Measurements from ENCODE around the gene TTLL1.
"Not testable (repeated sequence)": the region's sequence is repeated elsewhere in the genome, so short reads cannot be mapped to it uniquely, and the experiment has no call there.

TTLL1 gene

DNA sequence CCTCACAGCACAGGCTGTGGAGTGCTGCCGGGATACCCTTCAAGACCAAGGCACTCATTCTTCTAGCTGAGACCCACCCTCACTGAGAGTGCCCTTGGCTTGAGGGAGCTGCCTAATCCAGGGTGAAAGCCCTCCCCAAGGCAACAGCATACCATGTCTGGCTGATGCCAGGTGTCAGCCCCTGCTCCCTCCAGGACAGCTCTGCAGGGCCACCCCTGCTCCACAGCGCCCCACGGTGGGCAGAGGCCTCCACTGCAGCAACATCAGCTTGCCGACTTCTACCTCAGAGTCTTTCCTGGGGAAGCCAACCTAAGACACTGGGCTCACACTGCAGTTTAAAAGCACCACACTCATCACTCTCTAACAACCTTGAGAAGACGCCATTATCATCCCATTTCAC lies 29.0 kb downstream of the TTLL1 start:
- no peak overlapping the region for H3K27ac Mint-ChIP-seq
- no peaks in the 10 kb centered on the region for H3K27me3 Mint-ChIP-seq
- H3K4me1 Mint-ChIP-seq (ENCODE audit: low read depth) = no peaks in the 10 kb centered on the region
- no peak overlapping the region for H3K4me3 Mint-ChIP-seq
- peaks cover 18% of the 10 kb centered on the region for H3K36me3 Mint-ChIP-seq
- H3K9me3 Mint-ChIP-seq (ENCODE audit: low read depth) = no peaks in the 10 kb centered on the region

- Mint-ChIP-seq H3K9me3 (ENCODE audit: low read depth) (no peaks in the 10 kb centered on the region), H3K27me3 (no peaks in the 10 kb centered on the region), H3K36me3 (peaks cover 11% of the 10 kb centered on the region), H3K4me3 (no peak overlapping the region), H3K27ac (no peak overlapping the region), H3K4me1 (ENCODE audit: low read depth) (no peaks in the 10 kb centered on the region)
Measured at GRCh38 chr22:43057641-43058040, 31.6 kb downstream of the TTLL1 start.

- H3K9me3 Mint-ChIP-seq (ENCODE audit: low read depth) = no peaks in the 10 kb centered on the region
- no peak overlapping the region for H3K4me3 Mint-ChIP-seq
- no peaks in the 10 kb centered on the region for H3K27me3 Mint-ChIP-seq
- H3K4me1 Mint-ChIP-seq (ENCODE audit: low read depth) = no peaks in the 10 kb centered on the region
- no peak overlapping the region for H3K27ac Mint-ChIP-seq
- H3K36me3 Mint-ChIP-seq = peaks cover 4% of the 10 kb centered on the region
Measured at GRCh38 chr22:43053176-43053575, 36.0 kb downstream of the TTLL1 start.

- H3K36me3 Mint-ChIP-seq = peaks cover 4% of the 10 kb centered on the region
Measured at GRCh38 chr22:43050995-43051394, 38.2 kb downstream of the TTLL1 start.

DNA sequence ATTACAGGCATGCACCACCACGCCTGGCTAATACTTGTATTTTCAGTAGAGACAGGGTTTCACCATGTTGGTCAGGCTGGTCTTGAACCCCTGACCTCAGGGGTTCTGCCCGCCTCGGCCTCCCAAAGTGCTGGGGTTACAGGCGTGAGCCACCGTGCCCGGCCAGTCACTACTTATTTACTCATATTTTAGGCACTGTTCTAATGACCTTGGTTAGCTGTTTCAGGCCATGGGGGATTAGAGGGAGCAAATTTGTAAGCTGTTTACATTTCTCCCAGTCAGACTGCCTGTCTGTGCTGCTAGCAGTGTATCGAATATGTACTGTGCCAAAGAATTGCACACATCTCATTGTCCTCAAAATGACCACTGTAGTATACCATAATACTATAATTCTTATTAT lies 41.6 kb downstream of the TTLL1 start:
- peaks cover 4% of the 10 kb centered on the region for H3K36me3 Mint-ChIP-seq
- H3K27ac Mint-ChIP-seq = no peak overlapping the region
- H3K4me3 Mint-ChIP-seq = no peak overlapping the region
- no peaks in the 10 kb centered on the region for H3K4me1 Mint-ChIP-seq (ENCODE audit: low read depth)
- H3K27me3 Mint-ChIP-seq = no peaks in the 10 kb centered on the region
- no peaks in the 10 kb centered on the region for H3K9me3 Mint-ChIP-seq (ENCODE audit: low read depth)

More at GRCh38 chr22:43050995-43051394, 38.2 kb downstream of the TTLL1 start:
- no peaks in the 10 kb centered on the region for H3K4me1 Mint-ChIP-seq (ENCODE audit: low read depth)
- no peak overlapping the region for H3K27ac Mint-ChIP-seq
- H3K27me3 Mint-ChIP-seq = no peaks in the 10 kb centered on the region
- H3K4me3 Mint-ChIP-seq = no peak overlapping the region
- H3K9me3 Mint-ChIP-seq (ENCODE audit: low read depth) = no peaks in the 10 kb centered on the region

DNA sequence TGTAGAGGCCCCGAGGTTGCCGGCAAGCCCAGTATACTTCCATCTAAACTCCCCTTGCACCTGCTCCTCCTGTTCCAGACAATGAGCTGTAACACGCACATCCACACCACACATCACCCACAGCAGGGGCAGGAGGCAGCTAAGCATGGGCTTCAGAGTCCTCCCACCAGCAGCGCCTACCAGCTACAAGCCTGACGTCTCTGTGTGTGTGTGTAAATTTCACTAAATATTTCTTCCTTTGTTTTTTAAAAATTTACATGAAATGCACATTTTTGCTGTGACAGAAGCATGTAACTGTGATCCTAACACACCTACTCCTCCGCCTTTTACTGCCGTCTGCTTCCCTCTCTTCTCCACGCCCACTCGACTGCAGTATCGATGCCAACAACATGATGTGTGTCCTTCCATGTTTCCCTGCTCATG lies 44.9 kb downstream of the TTLL1 start:
- no peak overlapping the region for H3K4me3 Mint-ChIP-seq
- H3K27ac Mint-ChIP-seq = no peak overlapping the region
- no peaks in the 10 kb centered on the region for H3K27me3 Mint-ChIP-seq
- no peaks in the 10 kb centered on the region for H3K4me1 Mint-ChIP-seq (ENCODE audit: low read depth)
- no peaks in the 10 kb centered on the region for H3K36me3 Mint-ChIP-seq
- no peaks in the 10 kb centered on the region for H3K9me3 Mint-ChIP-seq (ENCODE audit: low read depth)

DNA sequence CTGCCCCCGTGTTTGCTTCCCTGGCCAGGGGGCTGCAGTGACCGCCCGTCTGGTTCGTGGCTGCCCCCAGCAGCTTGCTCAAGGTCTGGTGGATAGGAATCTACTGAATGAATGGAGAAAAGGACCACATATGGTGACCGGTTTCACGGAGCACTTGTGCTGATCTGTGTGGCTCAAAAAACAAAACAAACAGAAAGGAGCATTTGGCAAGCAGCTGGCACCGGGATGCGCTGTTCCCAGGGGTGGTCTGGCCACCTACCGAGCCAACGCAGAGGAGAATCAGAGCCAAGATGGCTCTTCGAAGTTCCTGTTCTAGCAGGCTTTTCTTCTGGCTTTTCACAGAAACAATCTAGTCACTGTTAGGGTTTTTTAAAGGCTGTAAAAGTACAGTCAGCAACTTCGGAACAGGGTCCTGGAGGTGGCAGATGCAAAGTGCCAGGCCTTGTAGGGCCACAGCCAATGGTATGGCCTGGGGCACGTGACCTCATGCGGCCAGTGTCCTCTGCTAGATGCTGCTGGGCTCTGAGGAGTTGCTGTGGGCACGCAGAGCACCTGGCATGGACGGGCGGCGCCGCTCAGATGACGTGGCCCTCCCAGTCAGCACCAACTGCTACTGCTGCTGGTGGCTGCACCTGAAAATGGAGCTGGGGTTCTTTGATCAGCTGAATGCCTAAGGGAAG lies 47.0 kb downstream of the TTLL1 start:
- H3K4me3 Mint-ChIP-seq = no peak overlapping the region

DNA sequence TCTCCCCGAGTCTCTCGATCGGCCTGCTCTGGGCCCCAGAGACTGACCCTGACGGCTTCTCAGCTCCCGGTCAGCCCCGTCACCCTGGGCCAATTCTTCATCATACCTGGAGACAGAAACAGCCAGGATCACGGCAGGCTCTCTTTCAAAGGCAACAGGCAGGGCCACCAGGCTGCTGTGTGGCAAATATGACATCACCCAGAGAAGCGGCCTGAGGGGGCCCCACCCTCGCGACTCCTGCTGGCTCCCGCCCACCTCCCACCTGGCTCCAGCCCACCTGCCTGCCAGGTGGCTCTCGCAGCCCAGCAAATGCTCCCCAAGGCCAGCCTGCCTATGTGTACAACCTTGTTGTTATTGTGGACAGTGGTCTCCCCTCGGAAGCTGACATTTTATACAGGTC lies 49.4 kb downstream of the TTLL1 start:
- Mint-ChIP-seq H3K27ac (no peak overlapping the region), H3K4me3 (no peak overlapping the region), H3K27me3 (no peaks in the 10 kb centered on the region), H3K9me3 (ENCODE audit: low read depth) (no peaks in the 10 kb centered on the region), H3K36me3 (no peaks in the 10 kb centered on the region), H3K4me1 (ENCODE audit: low read depth) (no peaks in the 10 kb centered on the region)

More for the DNA sequence above, 47.0 kb downstream of the TTLL1 start:
- no peaks in the 10 kb centered on the region for H3K36me3 Mint-ChIP-seq
- H3K4me1 Mint-ChIP-seq (ENCODE audit: low read depth) = no peaks in the 10 kb centered on the region
- no peaks in the 10 kb centered on the region for H3K9me3 Mint-ChIP-seq (ENCODE audit: low read depth)
- no peaks in the 10 kb centered on the region for H3K27me3 Mint-ChIP-seq
- H3K27ac Mint-ChIP-seq = no peak overlapping the region

DNA sequence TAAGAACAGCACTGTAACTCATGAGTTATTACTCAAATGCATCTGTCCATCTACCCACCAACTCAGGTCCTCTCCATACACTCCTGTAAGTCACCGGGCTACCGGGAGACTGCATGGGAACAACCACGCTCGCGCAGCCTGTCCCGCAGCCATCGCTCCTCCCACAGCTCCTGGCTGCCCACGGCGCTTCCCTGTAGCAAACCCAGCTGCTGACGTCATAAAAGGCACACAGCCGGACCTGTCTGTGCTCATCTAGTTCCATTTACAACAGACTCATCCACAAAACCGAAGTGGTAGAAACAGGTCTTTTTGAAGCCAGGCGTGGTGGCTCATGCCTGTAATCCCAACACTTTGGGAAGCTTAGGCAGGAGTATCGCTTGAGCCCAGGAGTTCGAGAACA lies 50.9 kb downstream of the TTLL1 start:
- Mint-ChIP-seq H3K4me3 (no peak overlapping the region), H3K36me3 (no peaks in the 10 kb centered on the region), H3K9me3 (ENCODE audit: low read depth) (no peaks in the 10 kb centered on the region), H3K27ac (no peak overlapping the region), H3K27me3 (no peaks in the 10 kb centered on the region), H3K4me1 (ENCODE audit: low read depth) (peaks cover 3% of the 10 kb centered on the region)

GRCh38 chr22:43036282-43036829 lies 52.8 kb downstream of the TTLL1 start:
- Mint-ChIP-seq H3K4me3 (no peak overlapping the region), H3K27me3 (no peaks in the 10 kb centered on the region), H3K36me3 (no peaks in the 10 kb centered on the region), H3K4me1 (ENCODE audit: low read depth) (peaks cover 3% of the 10 kb centered on the region), H3K27ac (no peak overlapping the region), H3K9me3 (ENCODE audit: low read depth) (no peaks in the 10 kb centered on the region)

DNA sequence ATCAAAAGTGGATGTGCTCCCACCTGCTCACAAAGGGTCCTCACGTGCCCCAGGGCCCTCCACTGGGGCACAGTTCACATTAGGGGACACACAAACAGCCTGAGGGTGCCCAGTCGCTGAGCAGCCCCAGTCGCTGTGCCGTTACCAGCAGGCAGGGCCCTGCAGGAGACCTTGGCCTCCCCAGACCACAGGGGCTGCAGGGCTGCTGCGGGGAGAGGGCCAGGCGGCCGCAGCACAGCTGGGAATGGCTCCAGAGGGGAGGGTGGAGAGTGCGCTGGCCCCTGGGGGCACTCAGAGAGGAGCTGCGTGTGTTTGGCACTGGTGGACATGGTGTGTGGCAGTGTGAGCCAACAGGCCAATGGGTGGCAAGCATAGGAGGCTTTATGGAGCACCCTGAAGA lies 53.9 kb downstream of the TTLL1 start:
- Mint-ChIP-seq H3K4me1 (ENCODE audit: low read depth) (peaks cover 3% of the 10 kb centered on the region), H3K9me3 (ENCODE audit: low read depth) (no peaks in the 10 kb centered on the region), H3K27me3 (no peaks in the 10 kb centered on the region), H3K27ac (no peak overlapping the region), H3K36me3 (no peaks in the 10 kb centered on the region), H3K4me3 (no peak overlapping the region)

GRCh38 chr22:43031617-43032016 lies 57.6 kb downstream of the TTLL1 start:
- H3K4me3 Mint-ChIP-seq = no peak overlapping the region
- H3K36me3 Mint-ChIP-seq = no peaks in the 10 kb centered on the region
- H3K27me3 Mint-ChIP-seq = no peaks in the 10 kb centered on the region
- no peaks in the 10 kb centered on the region for H3K9me3 Mint-ChIP-seq (ENCODE audit: low read depth)
- H3K4me1 Mint-ChIP-seq (ENCODE audit: low read depth) = peaks cover 3% of the 10 kb centered on the region
- H3K27ac Mint-ChIP-seq = no peak overlapping the region

DNA sequence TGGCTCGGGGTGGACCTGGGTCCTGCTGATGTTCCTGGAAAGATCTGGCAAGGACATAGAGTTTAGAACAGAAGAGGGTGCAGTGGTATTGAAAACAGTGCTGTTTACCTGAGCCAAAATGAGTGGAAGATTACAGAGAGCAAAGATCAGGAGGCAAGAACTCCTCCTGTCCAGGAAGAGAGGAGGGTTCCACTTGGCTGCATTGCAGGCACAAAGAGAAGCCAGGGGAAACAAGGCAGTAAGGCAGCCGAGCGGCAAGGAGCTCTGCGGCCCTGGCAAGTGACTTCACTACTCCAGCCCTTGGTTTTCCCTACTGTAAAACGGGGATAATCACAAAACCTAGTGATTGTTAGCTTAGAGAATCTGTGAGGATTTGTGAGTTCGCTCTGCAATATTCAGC lies 70.6 kb downstream of the TTLL1 start:
- peaks cover 12% of the 10 kb centered on the region for H3K4me1 Mint-ChIP-seq (ENCODE audit: low read depth)
- H3K36me3 Mint-ChIP-seq = no peaks in the 10 kb centered on the region

DNA sequence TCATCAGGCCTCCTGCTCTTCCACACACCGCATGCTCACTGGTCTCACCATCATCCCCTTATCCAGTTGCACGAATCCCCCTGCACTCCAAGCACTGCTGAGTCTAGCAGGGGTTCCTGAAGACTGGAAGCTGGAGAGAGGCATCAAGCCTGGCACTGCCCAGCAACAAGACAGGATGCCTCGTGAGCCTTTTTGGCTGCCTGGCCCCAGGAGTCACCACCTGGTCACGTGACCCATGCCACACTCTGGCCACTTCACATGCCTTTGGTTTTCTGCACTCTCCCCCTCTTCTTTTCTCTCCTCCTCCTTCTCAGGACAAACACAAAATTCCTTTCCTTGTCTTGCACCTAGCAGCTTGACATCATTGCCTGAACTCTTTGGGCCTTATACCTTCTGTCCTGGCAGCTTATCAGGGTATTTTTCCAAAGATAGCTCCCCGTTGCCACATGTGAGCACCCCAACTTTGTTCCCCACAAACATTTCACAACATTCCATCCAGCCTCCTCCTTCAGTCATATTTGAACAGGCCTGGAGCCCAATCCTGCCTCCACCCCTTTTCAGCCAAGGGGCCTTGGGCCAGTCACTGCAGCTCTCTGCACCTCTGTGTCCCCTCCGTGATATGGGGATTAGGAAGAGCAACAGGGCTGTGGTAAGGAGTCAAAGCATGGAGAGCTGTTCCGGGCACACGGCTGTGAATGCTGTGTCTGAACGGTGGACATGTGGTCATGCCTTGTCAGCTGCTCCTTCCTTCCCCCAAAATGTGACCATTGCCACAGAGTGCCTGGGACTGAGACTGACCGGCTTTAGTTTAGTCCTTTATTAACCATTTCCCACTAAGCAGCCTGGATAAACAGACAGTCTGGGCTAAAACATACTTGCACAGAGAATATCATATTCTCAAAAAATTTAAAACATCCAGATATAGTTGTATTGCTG lies 71.4 kb downstream of the TTLL1 start:
- peaks cover 20% of the 10 kb centered on the region for H3K4me1 Mint-ChIP-seq (ENCODE audit: low read depth)
- no peaks in the 10 kb centered on the region for H3K27me3 Mint-ChIP-seq
- H3K36me3 Mint-ChIP-seq = no peaks in the 10 kb centered on the region
- no peak overlapping the region for H3K27ac Mint-ChIP-seq
- no peaks in the 10 kb centered on the region for H3K9me3 Mint-ChIP-seq (ENCODE audit: low read depth)
- no peak overlapping the region for H3K4me3 Mint-ChIP-seq

More for the DNA sequence above, 70.6 kb downstream of the TTLL1 start:
- H3K27me3 Mint-ChIP-seq = no peaks in the 10 kb centered on the region
- no peak overlapping the region for H3K27ac Mint-ChIP-seq
- H3K9me3 Mint-ChIP-seq (ENCODE audit: low read depth) = no peaks in the 10 kb centered on the region
- no peak overlapping the region for H3K4me3 Mint-ChIP-seq

GRCh38 chr22:43016150-43016549 lies 73.0 kb downstream of the TTLL1 start:
- H3K4me3 Mint-ChIP-seq; H3K36me3 Mint-ChIP-seq; H3K9me3 Mint-ChIP-seq (ENCODE audit: low read depth); H3K27ac Mint-ChIP-seq; H3K27me3 Mint-ChIP-seq: not testable (repeated sequence)
- H3K4me1 Mint-ChIP-seq (ENCODE audit: low read depth) = peaks cover 27% of the 10 kb centered on the region

Data from activated naive CD8-positive, alpha-beta T cell (primary cell).